H4 (cell line): Measurements from ENCODE around the gene IRF8. TPM values are rescaled to one million over a fixed set of nuclear protein-coding genes. Genes with fewer than 3 reads are reported as not detected.
"Not testable (repeated sequence)": the region's sequence is repeated elsewhere in the genome, so short reads cannot be mapped to it uniquely, and the experiment has no call there.

Source experiments
- DNase-seq: peaks from one replicate; pipeline ENCODE4 v3.0.0-alpha.2; 2015; ENCODE audit warnings: low spot score
- total RNA-seq: library from RNA; depleted of rRNA; stranded (reverse); fragments of >200 nt; shearing (Covaris generic); gene quantifications from 2 replicates; pipeline ENCODE4 v1.2.3, GENCODE V29; 2014

Gene IRF8
- total RNA-seq, 1 experiment from 2014 or later: 1.7 TPM

GRCh38 chr16:85935391-85935973 lies 36.5 kb downstream of the IRF8 start:
- no peak for DNase-seq

- DNase-seq: no peak
Measured at GRCh38 chr16:85935974-85936760, 37.2 kb downstream of the IRF8 start.

GRCh38 chr16:85936816-85937215 lies 37.9 kb downstream of the IRF8 start:
- DNase-seq: no peak

DNA sequence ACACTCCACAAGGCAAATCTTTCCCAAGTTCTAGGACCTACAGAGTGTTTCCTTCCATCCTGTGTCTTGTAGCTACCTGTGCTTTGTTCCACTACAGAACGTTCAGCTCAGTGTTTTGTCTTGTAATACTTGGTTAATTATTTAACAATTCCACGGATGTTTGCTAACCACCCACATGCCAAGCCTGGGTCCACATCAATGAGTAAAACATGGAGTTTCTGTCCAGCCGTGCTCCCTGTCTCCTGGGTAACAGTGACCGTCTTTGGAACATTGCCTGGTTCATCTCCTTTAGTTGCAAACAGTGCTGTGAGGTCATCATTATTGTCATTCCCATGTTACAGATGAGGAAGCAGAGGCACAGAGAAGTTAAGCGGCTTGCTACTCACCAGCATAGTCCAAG lies 41.3 kb downstream of the IRF8 start:
- DNase-seq: no peak

GRCh38 chr16:85941863-85942644 lies 43.1 kb downstream of the IRF8 start:
- no peak for DNase-seq

GRCh38 chr16:85942659-85943058 lies 43.7 kb downstream of the IRF8 start:
- DNase-seq: not testable (repeated sequence)

DNA sequence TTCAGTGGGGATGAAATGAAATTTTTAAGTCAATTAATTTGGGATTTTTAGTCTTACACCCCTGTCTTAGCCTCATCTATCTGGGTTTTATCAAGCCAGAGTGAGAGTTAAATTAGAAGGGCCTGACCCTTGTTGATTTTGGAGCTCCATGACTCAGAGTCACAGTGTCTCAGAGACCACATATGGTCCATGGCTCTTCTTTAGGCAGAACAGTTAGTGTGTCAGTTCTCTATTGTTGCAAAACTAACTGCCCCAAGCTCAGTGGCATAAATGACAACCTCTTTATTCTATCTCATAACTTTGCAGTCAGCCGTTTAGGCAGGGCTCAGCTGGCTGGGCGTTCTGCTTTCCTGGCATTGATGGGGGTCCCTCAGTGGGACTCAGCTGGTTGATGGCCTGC lies 44.7 kb downstream of the IRF8 start:
- no peak for DNase-seq

DNA sequence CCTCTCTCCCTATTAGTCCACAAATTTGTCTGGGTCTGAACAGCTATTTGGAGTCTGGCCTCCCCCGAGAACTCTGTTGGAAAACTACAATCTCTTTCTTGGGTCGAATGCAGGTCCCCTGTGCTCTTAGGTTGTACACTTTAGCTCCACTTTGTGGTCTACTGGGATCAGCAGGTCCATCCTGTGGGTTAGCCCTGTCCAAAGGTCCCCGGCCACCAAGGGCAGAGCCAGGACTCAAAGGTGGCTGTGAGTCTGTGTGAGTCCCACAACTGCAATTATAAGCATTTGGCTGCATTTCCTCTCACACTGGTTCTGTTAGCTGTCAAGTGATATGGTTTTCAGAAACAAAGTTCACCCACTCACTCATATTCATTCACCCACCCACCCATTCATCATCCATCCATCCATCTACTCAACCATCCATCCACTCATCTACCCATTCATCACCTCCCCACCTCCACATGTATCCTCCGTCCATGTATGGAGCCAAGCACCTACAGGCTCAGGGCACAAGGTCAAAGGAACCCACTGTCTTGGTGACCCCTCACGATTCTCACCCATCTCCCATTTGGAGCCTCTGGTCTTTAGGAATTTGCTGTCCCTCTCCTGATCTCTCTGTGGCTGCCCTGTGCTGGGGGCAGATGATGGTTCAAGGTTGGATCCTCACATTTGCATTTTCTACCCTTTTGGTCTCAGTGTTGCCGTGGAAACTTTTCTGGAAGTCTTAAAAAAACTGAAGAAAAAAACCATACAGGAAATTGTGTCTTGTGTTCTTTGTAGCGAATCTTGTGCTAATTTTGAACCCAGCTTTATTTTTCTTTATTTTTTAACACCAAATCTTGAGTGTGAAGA lies 45.8 kb downstream of the IRF8 start:
- DNase-seq: no peak

DNA sequence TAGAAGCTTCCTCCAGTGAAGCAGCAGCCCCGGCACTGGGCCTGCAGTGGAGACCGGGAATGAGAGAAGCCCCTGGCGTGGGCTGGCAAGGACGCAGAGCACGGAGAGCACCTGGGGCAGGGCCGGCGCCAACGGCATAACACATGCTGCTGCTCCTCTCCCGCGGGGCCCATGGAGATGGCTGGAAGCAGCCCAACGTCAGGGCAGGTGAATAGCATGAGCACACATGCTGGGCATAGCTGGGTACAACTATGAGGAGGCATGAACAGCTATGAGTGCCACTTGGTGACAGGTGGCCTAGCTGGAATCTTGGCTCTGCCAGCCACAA lies 46.4 kb downstream of the IRF8 start:
- DNase-seq: no peak

DNA sequence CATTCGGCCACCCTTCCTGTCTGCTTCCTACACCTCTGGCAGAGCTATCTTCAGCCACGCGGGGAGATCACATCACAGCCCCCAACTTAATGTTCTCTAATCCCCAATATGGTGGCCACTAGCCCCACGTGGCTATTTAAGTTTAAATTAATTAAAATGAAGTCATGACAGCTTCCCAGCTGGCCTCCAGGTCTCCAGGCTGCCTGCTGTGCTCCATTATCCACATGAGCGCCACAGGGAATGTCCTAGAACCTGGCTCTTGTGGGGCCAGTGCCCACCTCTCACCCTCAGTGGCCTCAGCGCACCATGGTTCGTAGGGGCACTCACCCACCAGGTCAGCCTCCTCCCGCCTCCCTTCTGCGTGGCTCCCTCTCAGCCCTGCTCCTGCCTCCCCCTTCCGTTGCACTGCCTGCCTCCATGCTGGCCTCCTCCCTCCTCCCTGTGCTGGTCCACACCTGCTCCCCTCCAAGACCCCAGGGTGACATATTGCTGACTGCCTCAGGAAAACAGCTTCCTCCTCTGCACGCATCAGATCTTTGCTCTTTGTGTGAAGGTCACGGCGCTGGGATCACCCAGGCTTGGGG lies 47.7 kb downstream of the IRF8 start:
- no peak for DNase-seq

DNA sequence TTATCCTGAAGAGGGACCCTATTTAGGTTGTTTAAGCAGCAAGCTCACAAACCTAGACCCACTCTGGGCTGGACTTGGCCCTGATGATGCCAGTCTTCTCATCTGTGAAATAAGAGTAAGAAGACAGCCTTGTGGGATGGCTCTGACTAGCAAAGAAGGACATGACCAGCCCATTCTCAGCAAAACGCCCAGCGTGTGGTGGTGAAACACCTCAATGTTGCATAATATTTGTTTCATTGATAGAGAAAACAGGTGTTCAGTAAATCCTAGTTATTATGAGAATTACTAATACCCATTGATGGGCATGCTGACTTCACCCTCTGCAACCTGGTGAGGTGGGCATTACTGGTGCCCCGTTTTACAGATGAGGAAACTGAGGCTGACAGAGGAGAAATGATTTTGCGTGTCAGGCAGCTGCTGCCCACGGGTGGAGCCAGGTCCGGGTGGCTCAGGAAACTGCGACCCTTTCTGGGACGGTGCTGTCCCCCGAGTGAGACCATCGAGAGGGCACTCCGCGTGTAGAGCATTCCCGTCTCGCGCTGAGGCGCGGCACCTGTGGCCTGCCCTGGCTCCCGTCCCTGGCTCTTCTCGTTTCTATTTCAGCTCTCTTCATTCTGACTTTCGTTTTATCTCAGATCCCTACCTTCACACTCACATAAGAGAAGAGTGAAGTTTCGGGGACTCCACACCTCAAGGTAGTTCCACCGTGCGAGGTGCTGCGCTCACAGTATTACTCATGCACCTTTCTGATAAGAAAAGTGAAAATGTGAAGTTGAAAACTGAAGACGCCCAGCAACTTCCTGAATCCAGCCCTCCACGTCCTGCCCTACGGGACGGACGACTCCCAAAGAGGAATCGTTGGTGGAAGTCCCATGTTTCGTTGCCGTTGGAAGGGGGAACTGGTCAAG lies 48.5 kb downstream of the IRF8 start:
- no peak for DNase-seq

DNA sequence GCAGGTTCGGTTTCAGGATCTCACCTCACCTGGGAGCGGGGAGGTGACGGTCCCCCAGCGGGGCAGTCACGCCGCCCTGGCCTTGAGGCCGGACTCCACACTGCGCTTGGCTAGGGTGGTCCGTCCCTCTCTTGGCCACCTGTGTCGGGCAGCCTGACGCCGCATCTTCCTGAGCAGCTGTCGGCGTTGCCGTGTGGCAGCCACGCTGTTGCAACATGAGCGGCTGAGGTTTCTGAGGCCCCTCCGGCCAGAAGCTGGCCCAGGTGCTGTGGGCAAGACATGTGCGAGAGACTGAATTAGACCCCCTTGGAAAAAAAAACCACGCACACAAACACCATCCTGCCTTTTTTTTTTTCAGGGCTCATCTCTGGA lies 49.2 kb downstream of the IRF8 start:
- no peak for DNase-seq

DNA sequence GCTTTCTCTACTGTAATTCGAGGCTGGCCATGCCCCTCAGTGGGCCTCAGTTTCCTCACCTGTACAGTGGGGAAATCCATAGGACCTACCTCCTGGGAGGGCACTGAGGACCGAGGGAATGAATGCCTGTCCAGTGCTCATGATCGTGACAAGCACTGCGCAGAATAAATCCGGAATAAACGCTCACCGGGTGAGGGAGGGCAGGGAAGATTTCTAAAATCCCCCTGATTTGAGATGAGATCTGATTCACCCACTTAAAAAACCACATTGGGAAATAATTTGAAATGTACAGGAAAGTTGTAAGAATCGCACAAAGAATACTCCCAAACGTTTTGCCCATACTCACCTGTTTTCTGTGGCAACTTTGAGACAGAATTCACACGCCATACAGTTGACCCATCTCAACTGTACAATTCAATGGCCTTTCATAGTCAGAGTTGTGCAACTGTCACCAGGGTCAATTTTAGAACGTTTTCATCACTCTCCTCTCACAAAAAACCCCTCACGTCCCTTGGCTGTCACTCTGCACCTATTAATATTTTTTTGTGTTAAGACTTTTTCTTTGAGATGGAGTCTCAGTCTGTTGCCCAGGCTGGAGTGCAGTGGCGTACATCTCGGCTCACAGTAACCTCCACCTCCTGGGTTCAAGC lies 49.8 kb downstream of the IRF8 start:
- no peak for DNase-seq

DNA sequence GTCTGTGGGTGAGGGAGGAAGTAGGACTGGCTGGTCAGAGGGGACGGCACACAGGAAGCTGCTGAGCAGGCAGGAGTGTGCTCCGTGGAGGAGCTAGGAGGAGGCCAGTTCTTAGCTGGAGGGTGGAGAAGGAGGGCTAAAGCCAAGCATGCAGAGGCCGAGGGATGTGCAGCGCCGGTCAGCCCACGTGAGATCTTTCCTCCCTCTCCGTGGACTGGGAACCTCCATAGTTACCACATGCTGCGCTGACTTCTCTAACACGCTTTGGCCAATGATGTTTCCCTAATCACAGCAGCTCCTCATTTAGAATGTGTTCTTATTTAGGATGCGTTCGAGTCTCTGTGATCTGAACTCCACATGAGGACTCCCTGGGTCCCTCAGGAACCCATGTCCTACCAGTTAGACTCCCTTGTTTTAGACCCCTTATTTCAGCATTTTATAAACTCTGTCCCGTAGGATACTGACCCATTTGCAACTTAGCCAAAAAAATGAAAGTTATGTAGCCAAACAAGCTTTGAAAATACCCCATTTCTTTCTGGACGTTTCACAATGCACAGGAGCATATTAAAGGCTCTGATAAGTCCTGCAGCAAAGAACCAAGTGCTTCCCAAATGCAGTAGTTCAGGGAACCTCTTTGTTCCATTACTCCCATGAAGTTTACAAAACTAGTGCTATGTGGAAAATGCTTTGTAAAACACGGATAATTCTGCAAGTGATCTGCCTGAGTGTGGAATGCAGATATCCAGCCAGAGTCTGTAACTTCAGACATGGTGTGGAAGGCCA lies 51.4 kb downstream of the IRF8 start:
- DNase-seq: no peak

GRCh38 chr16:85952197-85952596 lies 53.2 kb downstream of the IRF8 start:
- DNase-seq: no peak

DNA sequence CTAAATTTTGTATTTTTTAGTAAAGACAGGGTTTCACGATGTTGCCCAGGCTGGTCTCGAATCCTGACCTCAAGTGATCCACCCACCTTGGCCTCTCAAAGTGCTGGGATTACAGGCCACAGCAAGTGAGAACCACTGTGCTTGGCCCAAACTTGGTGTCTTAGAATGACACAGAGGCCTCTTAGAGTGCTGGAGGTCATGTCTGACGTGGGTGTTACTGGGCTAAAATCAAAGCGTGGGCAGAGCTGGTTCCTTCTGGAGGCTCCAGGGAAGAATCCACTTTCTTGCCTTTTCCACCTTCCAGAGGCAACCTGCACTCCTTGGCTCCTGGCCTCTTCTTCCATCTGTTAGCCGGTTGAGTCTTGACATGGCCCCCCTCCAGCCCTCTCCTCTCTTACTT lies 53.8 kb downstream of the IRF8 start:
- no peak for DNase-seq

DNA sequence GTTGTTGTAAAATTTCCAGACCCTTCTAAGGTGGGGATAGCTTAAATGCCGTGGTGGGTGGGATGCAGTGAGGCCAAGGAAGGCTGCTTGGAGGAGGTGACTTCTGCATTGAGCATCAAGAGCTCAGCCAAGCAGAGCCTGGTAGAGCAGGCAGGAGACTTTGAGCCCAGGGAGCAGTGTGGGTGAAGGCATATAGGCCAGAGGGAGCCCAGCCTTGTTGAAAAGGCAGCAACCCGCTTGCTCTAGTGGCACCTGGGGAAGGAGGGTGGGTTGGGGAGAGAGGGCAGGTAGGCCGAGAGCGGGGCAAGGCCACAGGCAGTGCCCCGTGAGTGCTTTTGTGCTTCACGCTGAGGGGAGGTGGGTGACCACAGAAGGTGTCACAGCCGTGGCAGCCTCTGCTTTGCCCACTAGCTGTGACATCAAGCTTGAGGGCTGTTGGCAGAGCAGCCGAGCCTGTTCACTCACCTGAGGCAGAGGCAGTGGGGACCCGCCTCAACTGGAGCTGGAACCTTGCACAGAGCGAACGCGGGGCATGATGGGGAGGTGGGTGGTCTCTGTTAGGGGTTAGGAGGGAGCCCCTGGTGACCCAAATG lies 56.1 kb downstream of the IRF8 start:
- no peak for DNase-seq

DNA sequence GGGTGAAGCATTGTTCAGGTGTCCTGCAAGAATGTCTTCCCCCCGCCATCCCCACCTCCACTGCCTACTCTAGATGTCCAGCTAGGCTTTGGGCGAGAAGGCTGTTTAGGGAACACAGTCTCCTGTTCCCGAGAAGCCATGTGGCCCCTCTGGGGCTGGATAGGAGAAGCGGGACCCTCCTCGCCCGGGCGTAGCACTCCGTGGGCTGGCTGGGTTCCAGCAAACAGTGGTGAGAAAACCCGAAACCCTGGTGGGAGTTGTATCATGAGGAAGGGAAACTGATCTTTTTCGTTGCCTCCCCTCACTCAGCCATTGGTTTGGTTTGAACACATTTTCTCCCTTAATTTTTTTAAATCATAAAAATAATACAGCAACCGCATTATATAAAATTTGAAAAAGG lies 56.6 kb downstream of the IRF8 start:
- no peak for DNase-seq

DNA sequence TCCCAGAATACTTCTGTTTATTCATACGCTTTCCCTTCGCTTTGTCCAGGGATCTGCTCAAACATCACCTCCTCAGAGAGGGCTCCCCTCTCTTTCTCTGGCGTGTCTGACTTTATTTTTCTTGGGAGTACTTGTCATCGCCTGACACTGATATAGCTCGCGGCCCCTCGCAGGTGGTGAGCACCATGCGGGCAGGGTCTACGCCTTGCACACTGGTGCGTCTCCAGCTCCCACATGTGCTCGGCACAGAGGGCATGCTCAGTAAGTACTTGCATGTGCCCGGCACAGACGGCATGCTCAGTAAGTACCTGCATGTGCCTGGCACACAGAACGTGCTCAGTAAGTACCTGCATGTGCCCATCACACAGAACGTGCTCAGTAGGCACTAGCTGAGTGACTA lies 57.5 kb downstream of the IRF8 start:
- no peak for DNase-seq
